ENCODE measurements around the gene CHRNE.

The CHRNE gene

DNA sequence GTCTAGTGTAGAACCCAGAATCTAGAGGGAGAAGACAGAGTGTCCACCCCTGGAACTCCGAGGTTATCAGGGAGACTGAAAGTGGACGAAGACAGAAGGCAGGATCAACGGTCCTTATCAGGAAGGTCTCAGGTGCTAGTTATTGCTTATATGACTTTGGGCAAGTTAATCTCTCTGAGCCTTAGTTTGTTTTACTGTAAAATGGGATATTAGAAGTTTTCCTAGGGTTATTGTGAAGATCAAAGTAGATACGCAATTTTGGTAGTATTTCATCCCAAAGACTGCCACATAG is 38.4 kb upstream of the CHRNE start:
- Histone ChIP-seq H3K4me2 (ENCODE audit: low read length) (peak overlapping the region; percentile 100), H3K27me3 (ENCODE audit: insufficient read depth, low read length) (no peaks in the 10 kb centered on the region), H3K9ac (ENCODE audit: low read length) (peak overlapping the region; percentile 97), H3K9me3 (ENCODE audit: low read length) (no peaks in the 10 kb centered on the region), H4K20me1 (ENCODE audit: insufficient read depth, low read length) (no peaks in the 10 kb centered on the region), H3K27ac (ENCODE audit: low read depth, low read length, poor library complexity, severe bottlenecking) (peak overlapping the region; percentile 85), H3K9me2 (ENCODE audit: low read depth, low read length) (no peaks in the 10 kb centered on the region), H3K36me3 (ENCODE audit: insufficient read depth, low read length) (peaks cover 75% of the 10 kb centered on the region), H3K4me1 (ENCODE audit: insufficient read depth, low read length, severe bottlenecking) (peaks cover 63% of the 10 kb centered on the region), H3K79me2 (ENCODE audit: insufficient read depth, low read length) (peaks cover 16% of the 10 kb centered on the region; the same call in 1 of the 2 replicates), H3K4me3 (ENCODE audit: low read depth, low read length, poor library complexity, severe bottlenecking) (peak overlapping the region; percentile 85), H3F3A (ENCODE audit: insufficient read depth, low read length) (peaks cover 17% of the 10 kb centered on the region), H2AFZ (ENCODE audit: low read length) (no peak overlapping the region)
- TF ChIP-seq EZH2 (IDR thresholded peaks at IDR 0.05; ENCODE audit: borderline replicate concordance, low read length) = no peak
- TF ChIP-seq, protein P1, sequence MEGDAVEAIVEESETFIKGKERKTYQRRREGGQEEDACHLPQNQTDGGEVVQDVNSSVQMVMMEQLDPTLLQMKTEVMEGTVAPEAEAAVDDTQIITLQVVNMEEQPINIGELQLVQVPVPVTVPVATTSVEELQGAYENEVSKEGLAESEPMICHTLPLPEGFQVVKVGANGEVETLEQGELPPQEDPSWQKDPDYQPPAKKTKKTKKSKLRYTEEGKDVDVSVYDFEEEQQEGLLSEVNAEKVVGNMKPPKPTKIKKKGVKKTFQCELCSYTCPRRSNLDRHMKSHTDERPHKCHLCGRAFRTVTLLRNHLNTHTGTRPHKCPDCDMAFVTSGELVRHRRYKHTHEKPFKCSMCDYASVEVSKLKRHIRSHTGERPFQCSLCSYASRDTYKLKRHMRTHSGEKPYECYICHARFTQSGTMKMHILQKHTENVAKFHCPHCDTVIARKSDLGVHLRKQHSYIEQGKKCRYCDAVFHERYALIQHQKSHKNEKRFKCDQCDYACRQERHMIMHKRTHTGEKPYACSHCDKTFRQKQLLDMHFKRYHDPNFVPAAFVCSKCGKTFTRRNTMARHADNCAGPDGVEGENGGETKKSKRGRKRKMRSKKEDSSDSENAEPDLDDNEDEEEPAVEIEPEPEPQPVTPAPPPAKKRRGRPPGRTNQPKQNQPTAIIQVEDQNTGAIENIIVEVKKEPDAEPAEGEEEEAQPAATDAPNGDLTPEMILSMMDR (IDR thresholded peaks at IDR 0.05; ENCODE audit: low read length) = no peak

DNA sequence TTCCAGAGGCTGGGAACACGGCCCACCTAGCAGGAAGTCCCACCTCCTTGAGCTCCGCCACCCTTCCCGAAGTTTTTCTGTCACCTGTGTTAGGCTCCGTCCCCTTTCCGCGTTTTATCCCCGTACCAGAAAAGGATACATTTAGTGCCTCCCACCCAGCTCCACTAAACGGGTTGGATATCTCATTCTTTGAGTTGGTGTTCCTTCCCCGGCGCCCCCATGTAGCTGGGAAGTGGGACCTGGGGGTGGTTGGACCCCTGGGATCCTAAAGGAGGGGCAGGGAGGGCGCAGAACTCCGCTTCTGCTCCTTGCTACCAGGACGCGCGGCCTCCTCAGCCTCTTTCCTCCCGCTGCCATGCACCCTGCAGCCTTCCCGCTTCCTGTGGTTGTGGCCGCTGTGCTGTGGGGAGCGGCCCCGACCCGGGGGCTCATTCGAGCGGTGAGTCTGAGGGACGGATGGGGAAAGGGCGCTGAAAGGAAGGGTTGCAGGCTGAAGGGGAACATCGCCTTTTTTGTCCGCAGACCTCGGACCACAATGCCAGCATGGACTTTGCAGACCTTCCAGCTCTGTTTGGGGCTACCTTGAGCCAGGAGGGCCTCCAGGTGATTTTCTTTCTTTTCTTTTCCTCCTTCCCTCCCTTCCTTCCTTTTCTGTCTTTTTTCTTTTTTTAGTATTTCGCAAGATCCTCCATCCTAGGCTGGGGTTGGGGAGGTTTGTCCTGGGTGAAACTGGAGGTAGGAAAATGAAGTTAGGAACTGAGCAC is 37.8 kb upstream of the CHRNE start:
- H3K36me3 ChIP-seq (ENCODE audit: insufficient read depth, low read length) = peaks cover 75% of the 10 kb centered on the region
- no peak overlapping the region for H2AFZ ChIP-seq (ENCODE audit: low read length)
- peak overlapping the region; percentile 100 for H3K4me2 ChIP-seq (ENCODE audit: low read length)
- peak overlapping the region; percentile 85 for H3K27ac ChIP-seq (ENCODE audit: low read depth, low read length, poor library complexity, severe bottlenecking)
- peaks cover 58% of the 10 kb centered on the region for H3K4me1 ChIP-seq (ENCODE audit: insufficient read depth, low read length, severe bottlenecking)
- H3K27me3 ChIP-seq (ENCODE audit: insufficient read depth, low read length) = no peaks in the 10 kb centered on the region
- H3F3A ChIP-seq (ENCODE audit: insufficient read depth, low read length) = peaks cover 15% of the 10 kb centered on the region
- H3K4me3 ChIP-seq (ENCODE audit: low read depth, low read length, poor library complexity, severe bottlenecking) = peak overlapping the region; percentile 85
- TF ChIP-seq, protein P1 (IDR thresholded peaks at IDR 0.05; ENCODE audit: low read length) = no peak
- no peak for TF ChIP-seq EZH2 (IDR thresholded peaks at IDR 0.05; ENCODE audit: borderline replicate concordance, low read length)
- peak overlapping the region; percentile 97 for H3K9ac ChIP-seq (ENCODE audit: low read length)
- peaks cover 16% of the 10 kb centered on the region; the same call in 1 of the 2 replicates for H3K79me2 ChIP-seq (ENCODE audit: insufficient read depth, low read length)
- H3K9me3 ChIP-seq (ENCODE audit: low read length) = no peaks in the 10 kb centered on the region
- H3K9me2 ChIP-seq (ENCODE audit: low read depth, low read length) = no peaks in the 10 kb centered on the region
- H4K20me1 ChIP-seq (ENCODE audit: insufficient read depth, low read length) = no peaks in the 10 kb centered on the region

DNA sequence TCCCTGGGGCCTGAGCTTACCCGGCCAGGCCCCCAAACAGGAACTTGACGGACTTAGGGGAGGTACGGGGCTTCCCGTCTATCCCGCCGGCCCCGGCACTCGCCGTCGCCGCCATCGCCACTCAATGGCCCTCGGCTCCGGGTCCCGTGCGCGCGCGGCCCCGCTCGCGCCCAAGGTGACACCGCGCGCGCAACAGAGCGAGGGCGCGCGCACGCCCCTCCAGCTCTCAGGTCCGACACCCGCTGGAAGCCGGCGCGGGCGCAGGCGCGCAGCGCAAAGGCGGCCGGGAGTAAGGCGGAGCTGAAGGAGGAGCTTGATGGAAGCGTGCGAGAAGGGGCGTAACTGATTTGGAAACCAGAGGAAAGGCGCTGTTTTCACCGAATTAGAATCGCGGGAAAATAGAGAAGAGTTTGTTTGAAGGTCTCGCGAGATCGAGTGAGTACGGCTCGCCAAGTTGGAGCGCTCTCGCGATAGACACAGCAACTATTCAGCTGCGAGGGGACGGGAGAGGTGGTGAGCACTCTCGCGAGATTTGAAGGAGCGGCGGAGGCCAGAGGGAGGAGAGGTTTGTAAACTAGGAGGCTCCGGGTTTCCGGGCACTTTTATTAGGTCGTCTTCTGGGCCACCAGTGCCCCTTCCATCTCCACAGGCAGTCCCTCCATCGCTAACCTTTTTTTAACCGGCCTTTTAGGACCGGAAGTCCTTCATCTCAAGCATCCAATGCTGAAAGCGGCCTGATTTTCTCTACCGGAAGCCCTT is 37.1 kb upstream of the CHRNE start, which contains the start of the genes RNF167 and SLC25A11:
Gene RNF167, plus strand, starts transcription at position 473 of the 759 bp plus-strand sequence. CDS start 642 bp downstream, outside the sequence.
Gene SLC25A11, minus strand, starts transcription at position 251 of the 759 bp plus-strand sequence. Its CDS starts 136 bp downstream, at position 115.
- Histone ChIP-seq H2AFZ (ENCODE audit: low read length) (no peak within 1 kb of the TSS), H3K4me2 (ENCODE audit: low read length) (peak within 1 kb of the TSS; percentile 100), H3K36me3 (ENCODE audit: insufficient read depth, low read length) (peaks cover 71% of the 10 kb centered on the region), H3K27me3 (ENCODE audit: insufficient read depth, low read length) (no peaks in the 10 kb centered on the region), H3K9ac (ENCODE audit: low read length) (peak within 1 kb of the TSS; percentile 98), H4K20me1 (ENCODE audit: insufficient read depth, low read length) (no peaks in the 10 kb centered on the region), H3K9me2 (ENCODE audit: low read depth, low read length) (no peaks in the 10 kb centered on the region), H3K9me3 (ENCODE audit: low read length) (no peaks in the 10 kb centered on the region), H3K4me1 (ENCODE audit: insufficient read depth, low read length, severe bottlenecking) (peaks cover 50% of the 10 kb centered on the region), H3K27ac (ENCODE audit: low read depth, low read length, poor library complexity, severe bottlenecking) (peak within 1 kb of the TSS; percentile 85), H3F3A (ENCODE audit: insufficient read depth, low read length) (peaks cover 13% of the 10 kb centered on the region), H3K4me3 (ENCODE audit: low read depth, low read length, poor library complexity, severe bottlenecking) (peak within 1 kb of the TSS; percentile 85), H3K79me2 (ENCODE audit: insufficient read depth, low read length) (peaks cover 16% of the 10 kb centered on the region; the same call in 1 of the 2 replicates)
- TF ChIP-seq EZH2 (IDR thresholded peaks at IDR 0.05; ENCODE audit: borderline replicate concordance, low read length) = no peak
- TF ChIP-seq, protein P1 (IDR thresholded peaks at IDR 0.05; ENCODE audit: low read length) = no peak
